GM19328 (cell line): ENCODE measurements around the gene ARHGAP26.
A peak's percentile ranks its signal among the peaks of the same experiment; 100 is the strongest.
"Not testable (repeated sequence)": the region's sequence is repeated elsewhere in the genome, so short reads cannot be mapped to it uniquely, and the experiment has no call there.

ENCODE experiments used
- ATAC-seq: cut with Tn5 transposase; IDR thresholded peaks from one replicate; pipeline ENCODE4 v1.9.1; 2021; ENCODE audit warnings: mild to moderate bottlenecking, moderate library complexity; ENCODE audit not compliant: unreplicated experiment

The ARHGAP26 gene

GRCh38 chr5:143077453-143078103 is 307.4 kb downstream of the ARHGAP26 start:
- no peak for ATAC-seq

- ATAC-seq: no peak
Measured at GRCh38 chr5:143078313-143078712, 308.1 kb downstream of the ARHGAP26 start.

- no peak for ATAC-seq
Measured at GRCh38 chr5:143078971-143079370, 308.8 kb downstream of the ARHGAP26 start.

- ATAC-seq: no peak
Measured at GRCh38 chr5:143080407-143080806, 310.2 kb downstream of the ARHGAP26 start.

- ATAC-seq: no peak
Measured at GRCh38 chr5:143080982-143081381, 310.8 kb downstream of the ARHGAP26 start.

GRCh38 chr5:143083006-143083405 is 312.8 kb downstream of the ARHGAP26 start:
- no peak for ATAC-seq

GRCh38 chr5:143084407-143084806 is 314.2 kb downstream of the ARHGAP26 start:
- no peak for ATAC-seq

- no peak for ATAC-seq
Measured at GRCh38 chr5:143085319-143085917, 315.2 kb downstream of the ARHGAP26 start.

- ATAC-seq: no peak
Measured at GRCh38 chr5:143086546-143086907, 316.4 kb downstream of the ARHGAP26 start.

- ATAC-seq: no peak
Measured at GRCh38 chr5:143086908-143087637, 316.9 kb downstream of the ARHGAP26 start.

GRCh38 chr5:143088702-143089101 is 318.5 kb downstream of the ARHGAP26 start:
- ATAC-seq: not testable (repeated sequence)

GRCh38 chr5:143090044-143090443 is 319.9 kb downstream of the ARHGAP26 start:
- not testable (repeated sequence) for ATAC-seq

GRCh38 chr5:143092711-143093451 is 322.7 kb downstream of the ARHGAP26 start:
- not testable (repeated sequence) for ATAC-seq

- ATAC-seq: no peak
Measured at GRCh38 chr5:143093452-143094086, 323.4 kb downstream of the ARHGAP26 start.

- no peak for ATAC-seq
Measured at GRCh38 chr5:143094087-143094521, 323.9 kb downstream of the ARHGAP26 start.

GRCh38 chr5:143094608-143095007 is 324.4 kb downstream of the ARHGAP26 start:
- not testable (repeated sequence) for ATAC-seq

GRCh38 chr5:143101121-143101520 is 330.9 kb downstream of the ARHGAP26 start:
- ATAC-seq: peak; percentile 75

GRCh38 chr5:143101725-143102386 is 331.7 kb downstream of the ARHGAP26 start:
- ATAC-seq: no peak

- no peak for ATAC-seq
Measured at GRCh38 chr5:143102411-143102810, 332.2 kb downstream of the ARHGAP26 start.

GRCh38 chr5:143105216-143105905 is 335.2 kb downstream of the ARHGAP26 start:
- no peak for ATAC-seq
